Hepatocyte (in vitro differentiated cells): ENCODE results near the gene ZBTB16. TPM values are rescaled to one million over a fixed set of nuclear protein-coding genes. Genes with fewer than 3 reads are reported as not detected.

ENCODE experiments used
- DNase-seq: peaks from one replicate; pipeline ENCODE4 v3.0.0-alpha.2; 2016; ENCODE audit warnings: low spot score
- H2AFZ ChIP-seq: fragments of 200-600 bp; sonication (generic); 2 replicates; pipeline ENCODE4 v1.6.0; 2016; ENCODE audit warnings: antibody characterized with exemption, mild to moderate bottlenecking
- H3K27ac ChIP-seq: fragments of 200-600 bp; sonication (generic); 2 replicates; pipeline ENCODE4 v1.5.1; 2016; ENCODE audit warnings: mild to moderate bottlenecking
- H3K27me3 ChIP-seq: fragments of 200-600 bp; sonication (generic); 2 replicates; pipeline ENCODE4 v1.6.1; 2016
- H3K36me3 ChIP-seq: fragments of 200-600 bp; sonication (generic); replicated peaks from 2 replicates; pipeline ENCODE4 v1.5.1; 2016; ENCODE audit warnings: low read depth; ENCODE audit not compliant: insufficient read depth
- H3K4me1 ChIP-seq: fragments of 200-600 bp; sonication (generic); 2 replicates; pipeline ENCODE4 v1.5.1; 2016; ENCODE audit warnings: mild to moderate bottlenecking, moderate library complexity; ENCODE audit not compliant: insufficient read depth
- H3K4me2 ChIP-seq: fragments of 200-600 bp; sonication (generic); 2 replicates; pipeline ENCODE4 v1.6.0; 2016
- H3K4me3 ChIP-seq: fragments of 200-600 bp; sonication (generic); 2 replicates; pipeline ENCODE4 v1.5.1; 2016; ENCODE audit warnings: mild to moderate bottlenecking
- H3K79me2 ChIP-seq: fragments of 200-600 bp; sonication (generic); 2 replicates; pipeline ENCODE4 v1.6.0; 2017; ENCODE audit warnings: mild to moderate bottlenecking
- H3K9me2 ChIP-seq: fragments of 200-600 bp; sonication (generic); replicated peaks from 2 replicates; pipeline ENCODE4 v1.6.0; 2017; ENCODE audit warnings: mild to moderate bottlenecking; ENCODE audit not compliant: insufficient read depth
- H3K9me3 ChIP-seq: fragments of 200-600 bp; sonication (generic); 2 replicates; pipeline ENCODE4 v1.5.1; 2016; ENCODE audit warnings: low read depth, mild to moderate bottlenecking
- H4K20me1 ChIP-seq: fragments of 200-600 bp; sonication (generic); 2 replicates; pipeline ENCODE4 v1.6.0; 2016; ENCODE audit warnings: mild to moderate bottlenecking; ENCODE audit not compliant: insufficient read depth, poor library complexity, severe bottlenecking
- CTCF ChIP-seq: fragments of 200-600 bp; sonication (generic); IDR thresholded peaks from 2 replicates; pipeline ENCODE4 v1.5.1; 2016; ENCODE audit warnings: antibody characterized with exemption, mild to moderate bottlenecking; ENCODE audit not compliant: poor library complexity
- EZH2 ChIP-seq: fragments of 200-600 bp; sonication (generic); IDR thresholded peaks from 2 replicates; pipeline ENCODE4 v1.6.1; 2016; ENCODE audit warnings: antibody characterized with exemption, mild to moderate bottlenecking, borderline replicate concordance
- EZH2phosphoT487 ChIP-seq: fragments of 200-600 bp; sonication (generic); IDR thresholded peaks from one replicate; pipeline ENCODE4 v1.6.1; 2018; ENCODE audit warnings: antibody characterized with exemption, mild to moderate bottlenecking, low read depth, moderate library complexity; ENCODE audit not compliant: unreplicated experiment, severe bottlenecking
- WGBS: methylation state at CpG from one replicate; pipeline ENCODE4 v1.1.6; 2016; ENCODE audit warnings: low lambda C conversion rate; ENCODE audit errors: missing lambda C conversion rate; 5-methylcytosine and 5-hydroxymethylcytosine counted together
- polyA plus RNA-seq: library from polyadenylated mRNA; unstranded; fragments of >200 nt; fragmentation: Nextera tagmentation; extraction: Ambion mirVana; gene quantifications from 2 replicates; pipeline ENCODE4 v1.2.1, GENCODE V29; 2016
- total RNA-seq: library from RNA; depleted of rRNA; stranded (reverse); fragments of >200 nt; gene quantifications from 2 replicates; pipeline ENCODE4 v1.2.3, GENCODE V29; 2014

The ZBTB16 gene
- total and polyA plus RNA-seq, 2 experiments from 2014 or later, result 30.1 to 52.3 TPM

- Histone ChIP-seq H3K9me2 (no peaks in the 10 kb centered on the region), H3K4me3 (no peak overlapping the region), H3K27me3 (no peaks in the 10 kb centered on the region), H3K4me2 (no peak overlapping the region), H3K9me3 (no peaks in the 10 kb centered on the region), H3K27ac (peak overlapping the region; percentile 95), H3K4me1 (peaks cover 71% of the 10 kb centered on the region), H4K20me1 (no peaks in the 10 kb centered on the region), H3K36me3 (no peaks in the 10 kb centered on the region), H3K79me2 (peaks cover 37% of the 10 kb centered on the region), H2AFZ (no peak overlapping the region)
- DNase-seq, result no peak
- no peak for TF ChIP-seq EZH2phosphoT487
- no peak for TF ChIP-seq CTCF
- no peak for TF ChIP-seq EZH2
- WGBS, result 81% methylated on average over 9 of the region's 9 CpGs
Observed at GRCh38 chr11:114161486-114162250, 102.2 kb downstream of the ZBTB16 start.

GRCh38 chr11:114162719-114163123 is 103.2 kb downstream of the ZBTB16 start:
- Histone ChIP-seq H3K27me3 (no peaks in the 10 kb centered on the region), H3K27ac (peak overlapping the region; percentile 96), H3K79me2 (peaks cover 33% of the 10 kb centered on the region), H4K20me1 (no peaks in the 10 kb centered on the region), H3K4me3 (no peak overlapping the region), H3K9me2 (no peaks in the 10 kb centered on the region), H3K4me2 (peak overlapping the region; percentile 60), H3K4me1 (peaks cover 78% of the 10 kb centered on the region), H3K36me3 (no peaks in the 10 kb centered on the region), H2AFZ (no peak overlapping the region), H3K9me3 (no peaks in the 10 kb centered on the region)
- DNase-seq, result peak; percentile 94
- WGBS, result 44% methylated on average over 12 of the region's 12 CpGs
- TF ChIP-seq EZH2phosphoT487, result no peak
- TF ChIP-seq EZH2, result no peak
- TF ChIP-seq CTCF, result no peak

- peaks cover 83% of the 10 kb centered on the region for H3K4me1 ChIP-seq
Observed at GRCh38 chr11:114163229-114163631, 103.7 kb downstream of the ZBTB16 start.

More at GRCh38 chr11:114163229-114163631, 103.7 kb downstream of the ZBTB16 start:
- DNase-seq, result peak; percentile 68
- Histone ChIP-seq H3K9me3 (no peaks in the 10 kb centered on the region), H4K20me1 (no peaks in the 10 kb centered on the region), H3K27ac (peak overlapping the region; percentile 96), H3K9me2 (no peaks in the 10 kb centered on the region), H3K4me2 (peak overlapping the region; percentile 60), H3K4me3 (no peak overlapping the region), H3K79me2 (peaks cover 38% of the 10 kb centered on the region), H3K27me3 (no peaks in the 10 kb centered on the region), H2AFZ (no peak overlapping the region), H3K36me3 (no peaks in the 10 kb centered on the region)
- TF ChIP-seq EZH2phosphoT487, result no peak
- TF ChIP-seq CTCF, result no peak
- no peak for TF ChIP-seq EZH2
- 52% methylated on average over 7 of the region's 7 CpGs for WGBS
